ENCODE results near the gene GNRHR.
A peak's percentile ranks its signal among the peaks of the same experiment; 100 is the strongest.

The GNRHR gene

GRCh38 chr4:67723341-67723740 lies 30.8 kb downstream of the GNRHR start:
- H3K4me3 ChIP-seq (ENCODE audit: control insufficient read depth, low read depth, low read length), result no peak overlapping the region
- DNase-seq (ENCODE audit: low read depth), result no peak
- TF ChIP-seq CTCF (conservative IDR thresholded peaks at IDR 0.05; ENCODE audit: control insufficient read depth, insufficient read depth, low read depth, low read length), result no peak

- peak; percentile 42 for DNase-seq (ENCODE audit: low read depth)
- no peak overlapping the region for H3K4me3 ChIP-seq (ENCODE audit: control insufficient read depth, low read depth, low read length)
- TF ChIP-seq CTCF (conservative IDR thresholded peaks at IDR 0.05; ENCODE audit: control insufficient read depth, insufficient read depth, low read depth, low read length), result no peak
Measured at GRCh38 chr4:67721770-67722597, 32.2 kb downstream of the GNRHR start.

DNA sequence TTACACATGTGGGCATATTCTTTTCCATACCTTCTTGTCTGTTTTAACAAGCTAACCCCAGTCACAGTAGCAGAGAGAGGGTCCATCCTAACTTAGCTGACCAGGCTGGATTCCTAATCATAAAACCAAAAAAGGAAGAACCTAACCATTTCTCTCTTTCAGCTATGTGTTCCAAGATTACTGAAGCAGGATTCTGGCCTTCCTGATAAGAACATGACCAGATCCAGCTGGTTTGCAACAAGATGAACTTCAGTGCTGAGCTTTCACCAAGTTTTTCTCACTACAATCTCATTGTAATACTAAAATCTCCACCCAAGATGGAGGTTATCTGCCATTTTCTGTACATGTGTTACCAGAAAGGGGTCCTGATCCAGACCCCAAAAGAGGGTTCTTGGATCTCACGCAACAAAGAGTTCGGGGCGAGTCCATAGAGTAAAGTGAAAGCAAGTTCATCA lies 32.8 kb downstream of the GNRHR start:
- no peak for DNase-seq (ENCODE audit: low read depth)
- TF ChIP-seq CTCF (conservative IDR thresholded peaks at IDR 0.05; ENCODE audit: control insufficient read depth, insufficient read depth, low read depth, low read length), result no peak
- H3K4me3 ChIP-seq (ENCODE audit: control insufficient read depth, low read depth, low read length), result no peak overlapping the region

DNA sequence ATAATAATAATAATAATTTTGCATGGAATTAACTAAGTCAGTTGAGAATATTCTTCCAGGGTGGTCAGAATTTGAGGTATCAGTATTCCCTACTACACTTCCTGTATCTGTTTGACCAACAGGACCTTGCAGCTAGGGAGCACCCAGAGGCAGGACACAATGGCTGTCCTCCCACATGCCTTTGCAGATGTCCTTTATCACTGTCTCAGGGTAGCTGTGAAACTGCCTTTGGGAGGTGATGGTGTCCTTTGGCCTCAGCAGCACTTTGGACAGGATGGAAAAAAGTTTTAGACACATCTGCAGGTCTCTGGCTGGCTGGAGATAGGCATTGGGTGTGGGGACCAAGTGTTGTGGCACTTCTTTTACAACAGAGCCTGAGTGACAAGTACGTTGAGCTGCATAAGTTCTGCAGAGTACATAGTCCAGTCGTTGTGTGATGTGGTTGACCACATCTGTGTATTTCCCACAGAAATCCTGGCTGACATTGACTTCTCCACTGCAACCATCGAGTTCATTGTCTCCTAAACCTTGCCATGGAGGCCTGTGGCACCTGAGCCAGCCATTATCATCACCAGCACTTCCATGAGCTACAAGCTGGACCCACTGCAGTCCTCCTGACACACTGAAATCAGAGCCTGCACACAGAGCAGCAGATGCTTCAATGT lies 34.1 kb downstream of the GNRHR start:
- no peak for DNase-seq (ENCODE audit: low read depth)
- TF ChIP-seq CTCF (conservative IDR thresholded peaks at IDR 0.05; ENCODE audit: control insufficient read depth, insufficient read depth, low read depth, low read length), result no peak

GRCh38 chr4:67718848-67719247 lies 35.3 kb downstream of the GNRHR start:
- no peak for DNase-seq (ENCODE audit: low read depth)
- TF ChIP-seq CTCF (conservative IDR thresholded peaks at IDR 0.05; ENCODE audit: control insufficient read depth, insufficient read depth, low read depth, low read length), result no peak
- H3K4me3 ChIP-seq (ENCODE audit: control insufficient read depth, low read depth, low read length), result no peak overlapping the region

More for the DNA sequence above, 34.1 kb downstream of the GNRHR start:
- H3K4me3 ChIP-seq (ENCODE audit: control insufficient read depth, low read depth, low read length), result no peak overlapping the region

DNA sequence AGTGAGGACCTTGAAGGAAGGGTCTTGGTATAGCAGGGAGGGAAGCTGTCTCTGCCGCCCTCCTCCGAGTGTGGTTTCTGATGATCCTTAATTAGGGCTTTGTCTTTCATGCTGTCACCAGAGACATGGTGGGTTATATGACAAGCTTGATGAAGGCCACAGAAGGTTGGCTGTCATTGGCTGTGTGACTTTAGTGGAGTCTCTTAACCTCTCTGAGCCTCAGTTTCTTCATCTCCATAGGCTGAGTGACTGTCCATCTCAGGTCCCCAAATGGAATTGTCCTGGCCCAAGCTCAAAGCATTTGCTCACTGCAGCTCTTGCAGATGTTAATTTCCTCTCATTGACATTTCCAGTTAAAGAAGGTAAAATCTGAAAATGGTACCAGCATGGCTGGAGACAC lies 36.6 kb downstream of the GNRHR start:
- no peak overlapping the region for H3K4me3 ChIP-seq (ENCODE audit: control insufficient read depth, low read depth, low read length)
- DNase-seq (ENCODE audit: low read depth), result no peak
- TF ChIP-seq CTCF (conservative IDR thresholded peaks at IDR 0.05; ENCODE audit: control insufficient read depth, insufficient read depth, low read depth, low read length), result no peak
